ENCODE results near the gene UBE2I.

- no peak for TF ChIP-seq JUN (CRISPR knock-in tag; IDR thresholded peaks at IDR 0.05)
- no peak for TF ChIP-seq CREM (CRISPR knock-in tag; IDR thresholded peaks at IDR 0.05)
- TF ChIP-seq, protein P1, sequence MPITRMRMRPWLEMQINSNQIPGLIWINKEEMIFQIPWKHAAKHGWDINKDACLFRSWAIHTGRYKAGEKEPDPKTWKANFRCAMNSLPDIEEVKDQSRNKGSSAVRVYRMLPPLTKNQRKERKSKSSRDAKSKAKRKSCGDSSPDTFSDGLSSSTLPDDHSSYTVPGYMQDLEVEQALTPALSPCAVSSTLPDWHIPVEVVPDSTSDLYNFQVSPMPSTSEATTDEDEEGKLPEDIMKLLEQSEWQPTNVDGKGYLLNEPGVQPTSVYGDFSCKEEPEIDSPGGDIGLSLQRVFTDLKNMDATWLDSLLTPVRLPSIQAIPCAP (CRISPR knock-in tag; IDR thresholded peaks at IDR 0.05): no peak
- no peak for TF ChIP-seq RELA (CRISPR knock-in tag; IDR thresholded peaks at IDR 0.05; ENCODE audit: borderline replicate concordance)
Observed at GRCh38 chr16:1322407-1322806, 13.0 kb downstream of the UBE2I start.

All from WTC11 (cell line).